ENCODE measurements around the gene NOL4L. TPM values are rescaled to one million over a fixed set of nuclear protein-coding genes. Genes with fewer than 3 reads are reported as not detected.

Gene NOL4L
- total RNA-seq, 1 experiment from 2014 or later, result 41.8 TPM

DNA sequence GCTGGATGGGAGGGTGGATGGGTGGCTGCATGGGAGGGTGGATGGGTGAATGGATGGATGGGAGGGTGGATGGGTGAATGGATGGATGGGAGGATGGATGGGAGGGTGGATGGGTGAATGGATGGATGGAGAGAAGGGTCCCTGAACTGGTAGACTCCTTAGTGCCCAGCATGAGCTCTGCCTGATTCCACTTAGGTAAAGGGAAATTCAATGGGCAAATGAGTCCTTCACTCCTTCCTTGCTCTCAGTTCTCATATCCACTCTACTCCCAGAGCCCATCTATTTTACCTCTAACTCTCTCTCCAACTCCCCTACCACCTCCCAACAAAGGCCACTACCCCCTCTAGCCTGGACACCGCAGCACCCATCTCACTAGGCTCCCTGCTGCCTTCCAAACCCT, 29.2 kb upstream of the NOL4L start:
- DNase-seq (ENCODE audit: low spot score), result no peak

DNA sequence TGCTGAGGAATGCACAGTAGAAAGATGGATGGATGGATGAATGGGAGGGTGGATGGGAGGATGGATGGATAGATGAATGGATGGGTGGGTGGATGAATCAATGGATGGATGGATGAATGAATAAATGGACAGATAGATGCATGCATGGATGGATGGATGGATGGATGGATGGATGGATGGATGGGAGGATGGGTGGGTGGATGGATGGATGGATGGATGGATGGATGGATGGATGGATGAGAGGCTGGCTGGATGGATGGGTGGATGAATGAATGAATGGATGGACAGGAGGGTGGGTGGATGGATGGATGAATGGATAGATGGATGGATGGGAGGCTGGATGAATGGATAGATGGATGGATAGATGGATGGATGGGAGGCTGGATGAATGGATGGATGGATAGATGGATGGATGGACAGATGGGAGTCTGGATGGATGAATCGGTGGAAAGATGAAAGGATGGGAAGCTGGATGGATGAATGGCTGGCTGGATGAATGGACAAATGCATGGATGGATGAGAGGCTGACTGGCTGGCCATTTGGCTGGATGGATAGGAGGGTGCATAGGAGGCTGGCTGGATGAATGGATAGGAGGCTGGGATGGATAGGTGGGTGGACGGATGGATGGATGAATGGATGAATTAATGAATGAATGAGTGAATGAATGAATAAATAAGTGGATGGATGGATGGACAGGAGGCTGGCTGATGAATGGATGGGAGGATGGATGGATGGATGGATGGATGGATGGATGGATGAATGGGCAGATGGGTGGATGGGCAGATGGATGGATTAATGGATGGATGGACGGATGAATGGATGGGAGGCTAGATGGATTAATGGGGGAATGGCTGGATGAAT, 28.3 kb upstream of the NOL4L start:
- DNase-seq (ENCODE audit: low spot score), result no peak

DNA sequence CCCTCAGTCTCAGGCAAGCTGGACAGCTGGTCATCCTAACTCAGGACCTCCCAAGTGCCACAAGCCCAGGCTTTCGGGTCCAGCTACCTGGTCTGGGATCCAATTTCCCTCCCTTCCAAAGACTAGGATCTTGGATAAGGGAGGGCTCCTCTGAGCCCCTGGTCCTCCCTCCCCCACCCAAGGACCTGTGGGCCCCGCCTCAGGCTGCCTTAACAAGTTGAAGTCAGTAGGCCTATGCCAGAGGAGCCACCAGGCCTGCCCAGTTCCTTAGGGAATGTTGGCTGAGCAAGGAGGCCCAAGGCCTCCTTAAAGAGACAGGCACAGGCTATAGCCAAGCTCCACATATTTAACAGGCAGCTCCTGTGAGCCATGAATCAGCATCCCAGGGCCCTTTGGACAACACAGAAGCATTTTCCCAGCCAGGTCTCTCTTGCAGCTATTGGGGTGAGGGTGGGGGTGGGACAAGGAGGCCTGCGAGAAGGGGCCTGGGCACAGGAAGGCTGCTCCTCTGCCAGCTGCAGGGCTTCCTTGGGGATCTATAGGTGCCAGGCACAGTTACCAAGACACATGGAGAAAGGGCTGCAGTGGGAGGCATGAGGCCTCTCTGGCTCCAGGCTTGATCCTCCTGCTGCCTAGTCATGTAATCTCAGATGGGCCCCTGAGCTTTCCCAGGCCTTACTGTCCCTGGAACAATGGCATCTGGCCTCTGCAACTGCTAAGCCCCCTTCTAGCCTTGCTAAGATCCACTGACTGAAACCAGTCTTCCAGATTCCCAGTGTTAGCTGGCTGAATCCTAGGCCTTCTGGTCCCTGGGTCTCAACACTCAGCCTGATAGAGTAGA, 27.4 kb upstream of the NOL4L start:
- no peak for DNase-seq (ENCODE audit: low spot score)

DNA sequence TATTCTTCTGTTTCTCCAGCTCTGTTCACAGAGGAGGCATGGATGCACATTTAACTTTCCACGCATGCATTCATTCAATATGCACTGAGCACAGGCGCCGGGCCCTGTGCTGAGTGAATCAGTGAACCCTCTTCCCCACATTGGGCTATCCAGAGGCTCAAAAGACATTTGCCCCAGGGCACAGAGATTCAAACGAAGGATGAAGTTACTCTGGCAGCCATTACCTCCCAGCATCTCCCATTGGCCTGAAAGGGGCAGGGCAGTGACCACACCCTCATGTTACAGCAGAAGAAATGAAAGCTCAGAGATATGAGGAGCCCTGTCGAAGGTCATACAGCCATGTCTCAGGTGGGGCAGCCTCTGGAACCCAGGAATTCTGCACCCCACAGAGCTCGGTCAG, 26.7 kb upstream of the NOL4L start:
- no peak for DNase-seq (ENCODE audit: low spot score)

DNA sequence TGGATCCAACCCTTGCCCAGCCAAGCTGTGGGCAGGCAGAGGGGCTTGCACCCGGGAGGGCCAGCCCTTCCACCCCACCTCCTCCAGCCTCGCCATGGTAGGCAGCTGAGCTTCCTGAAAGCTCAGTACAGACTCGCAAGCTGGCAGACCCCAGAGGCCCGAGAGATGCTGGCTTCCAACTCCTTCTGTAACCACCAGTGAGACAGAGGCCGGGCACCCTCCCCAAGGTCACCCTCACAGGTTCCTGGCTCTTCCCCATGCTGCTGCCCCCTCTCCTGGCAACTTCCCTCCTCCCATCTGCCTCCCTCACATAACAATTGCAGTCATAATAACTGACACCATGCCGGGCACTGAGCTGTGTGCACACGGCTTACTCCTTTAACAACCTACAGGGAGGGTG, 26.2 kb upstream of the NOL4L start:
- no peak for DNase-seq (ENCODE audit: low spot score)

DNA sequence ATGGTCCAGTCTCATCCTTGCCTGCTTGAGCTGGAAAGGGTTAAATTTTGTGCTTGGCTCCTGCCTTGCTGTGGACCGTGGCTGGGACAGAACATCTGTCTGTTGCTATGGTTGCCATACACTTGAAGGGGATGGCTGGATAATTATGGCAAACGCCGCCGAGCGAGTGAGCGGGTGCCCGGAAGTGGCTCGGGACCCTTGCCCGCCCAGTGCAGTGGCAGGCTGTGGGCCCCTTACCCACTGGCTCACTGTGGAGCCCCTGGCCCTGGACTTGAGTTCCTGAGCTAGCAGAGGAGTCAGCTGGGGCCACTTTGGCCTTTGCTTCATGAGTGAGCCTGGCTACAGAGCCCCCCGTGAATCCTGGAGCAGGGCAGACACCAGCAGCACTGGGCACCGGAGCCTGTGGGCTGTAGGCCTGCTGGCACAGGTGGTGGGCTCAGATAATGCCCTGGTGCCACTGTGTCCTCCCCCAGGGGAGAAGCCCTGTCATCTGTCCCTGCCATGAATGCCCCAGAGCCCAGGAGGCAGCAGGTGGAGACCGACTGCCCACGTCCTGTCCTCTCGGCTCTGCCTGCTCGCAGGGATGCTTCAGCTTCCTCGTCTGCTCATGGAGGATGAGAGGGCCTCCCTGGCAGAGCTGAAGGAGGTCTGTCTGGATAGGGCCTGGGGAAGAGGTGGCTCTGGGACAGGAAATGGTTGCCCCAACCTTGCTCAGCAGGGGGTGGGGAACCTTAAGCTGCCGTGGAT, 25.5 kb upstream of the NOL4L start:
- no peak for DNase-seq (ENCODE audit: low spot score)

DNA sequence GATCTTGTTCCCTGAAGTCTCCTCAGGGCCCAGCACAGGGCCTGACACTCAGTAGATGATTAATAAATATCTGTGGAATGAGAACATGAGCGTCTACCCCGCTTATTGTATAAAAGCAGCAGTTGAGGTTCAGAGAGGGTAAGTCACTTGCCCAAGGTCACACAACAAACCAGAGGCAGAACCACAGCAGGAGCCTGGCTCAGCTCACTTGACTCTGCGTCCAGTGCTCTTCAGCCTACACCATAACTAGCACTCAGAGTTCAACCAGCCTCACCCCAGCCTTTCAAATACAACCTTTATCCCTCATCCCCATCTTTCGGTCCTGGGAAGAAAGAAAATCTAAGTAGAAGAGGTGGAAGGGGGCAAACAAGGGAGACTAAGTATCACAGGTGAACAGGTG, 24.9 kb upstream of the NOL4L start:
- no peak for DNase-seq (ENCODE audit: low spot score)

DNA sequence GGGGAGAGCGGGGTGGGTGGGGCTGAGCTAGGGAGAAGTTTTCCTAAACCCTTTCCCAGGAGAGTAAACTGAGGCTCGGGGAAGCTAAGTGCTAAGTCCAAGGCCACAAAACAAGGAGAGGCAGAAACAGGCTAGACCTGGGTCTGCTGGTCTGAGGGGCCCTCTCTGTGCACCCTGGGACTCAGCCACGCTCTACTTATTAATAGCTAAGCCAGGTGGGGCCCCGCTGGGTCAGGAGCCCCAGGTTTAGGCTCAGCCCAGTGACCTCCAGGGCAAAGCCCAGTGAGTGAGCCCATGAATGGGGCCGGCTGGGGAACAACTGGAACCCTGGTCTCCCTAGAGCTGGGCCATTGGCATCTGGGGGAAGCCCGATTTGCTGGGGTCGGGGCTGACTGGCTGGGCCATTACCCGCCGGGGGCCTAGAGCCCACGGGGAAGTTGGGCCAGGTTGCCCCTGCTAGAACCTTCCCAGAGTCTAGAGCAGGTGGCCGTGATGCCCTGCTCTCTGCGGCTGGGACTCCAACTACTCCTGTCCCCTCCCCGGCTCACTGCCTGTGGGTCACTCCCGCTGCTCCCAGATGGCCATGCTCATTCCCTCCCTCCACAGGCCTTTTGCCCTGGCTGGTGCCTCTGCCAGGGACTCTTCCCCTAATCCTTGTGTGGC, 24.1 kb upstream of the NOL4L start:
- no peak for DNase-seq (ENCODE audit: low spot score)

DNA sequence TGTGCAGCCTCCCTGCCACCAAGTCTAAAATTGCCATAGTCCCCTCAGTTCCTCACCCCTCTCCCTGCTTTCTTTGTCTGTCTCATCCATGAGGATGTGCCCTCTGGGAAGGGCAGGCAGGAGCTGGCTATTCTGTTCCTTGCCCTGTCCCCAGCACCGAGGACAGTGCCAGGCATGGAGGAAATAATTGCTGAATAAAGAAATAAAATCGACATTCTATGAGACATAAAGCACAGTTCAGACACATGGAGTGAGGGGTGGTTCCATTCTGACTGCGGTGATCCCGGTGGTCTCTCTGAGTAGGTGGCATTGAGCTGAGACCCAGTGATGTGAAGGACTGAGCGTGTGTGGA, 23.5 kb upstream of the NOL4L start:
- DNase-seq (ENCODE audit: low spot score), result no peak

DNA sequence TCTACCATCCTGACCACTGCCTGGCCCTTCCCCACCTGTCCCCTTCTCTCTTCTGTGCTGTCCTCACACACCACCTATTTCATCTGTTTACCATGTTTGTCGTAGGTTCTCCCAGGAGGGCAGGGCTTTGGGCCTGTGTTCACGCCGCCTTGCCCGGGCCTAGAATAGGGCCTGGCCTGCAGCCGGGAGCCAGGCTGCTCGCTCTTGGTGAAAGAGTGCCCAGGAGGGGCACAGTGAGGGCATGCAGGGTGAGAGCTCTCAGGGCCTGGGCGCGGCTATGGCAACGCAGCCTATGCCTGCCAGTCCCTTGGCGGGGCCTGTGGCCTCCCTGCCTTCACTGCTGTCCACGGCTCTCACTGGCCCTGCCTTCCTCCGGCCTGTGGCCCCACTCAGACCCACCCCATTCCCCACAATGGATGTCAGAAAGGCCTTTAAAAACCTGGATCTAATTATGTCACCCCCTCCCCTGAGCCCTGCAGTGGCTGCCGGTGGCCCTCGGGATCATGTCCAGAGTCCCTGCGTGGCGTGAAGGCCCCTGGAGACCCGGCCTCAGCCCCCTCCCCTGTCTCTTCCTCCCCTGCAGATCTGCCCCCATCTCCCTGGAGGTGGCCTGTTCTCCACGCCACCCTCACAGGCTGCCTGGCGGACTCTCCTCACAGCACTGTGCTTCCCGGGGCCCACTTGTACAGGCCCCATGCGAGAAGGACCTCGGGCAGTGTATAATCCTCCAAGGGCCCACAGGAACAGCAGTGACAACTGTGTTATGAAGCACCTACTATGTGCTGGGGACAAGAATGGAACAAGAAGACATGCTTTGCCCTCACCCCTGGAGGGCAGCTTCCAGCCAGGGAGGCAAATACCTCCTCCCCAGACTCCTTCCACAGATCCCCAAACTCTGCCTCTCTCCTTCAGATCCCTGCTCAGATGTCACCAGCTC, 22.9 kb upstream of the NOL4L start:
- DNase-seq (ENCODE audit: low spot score), result no peak

DNA sequence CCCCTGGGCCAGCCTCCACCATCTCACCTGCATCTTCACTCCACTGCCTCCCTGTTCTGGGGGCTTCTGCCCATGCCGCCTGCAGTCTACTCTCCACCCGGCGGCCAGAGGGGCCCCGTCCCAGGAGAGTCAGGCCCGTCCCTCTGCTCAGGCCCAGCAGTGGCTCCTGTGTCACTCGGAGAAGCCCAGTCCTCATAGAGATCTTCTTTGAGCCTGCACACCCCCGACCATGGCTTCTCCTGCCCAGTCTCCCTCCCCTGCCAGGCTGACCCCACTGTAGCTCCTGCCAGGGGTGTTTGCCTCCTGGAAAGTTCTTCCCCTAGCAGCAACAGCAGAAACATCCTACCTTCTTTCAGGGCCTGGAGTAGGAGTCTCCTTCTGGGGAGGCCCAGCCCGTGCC, 22.2 kb upstream of the NOL4L start:
- no peak for DNase-seq (ENCODE audit: low spot score)

DNA sequence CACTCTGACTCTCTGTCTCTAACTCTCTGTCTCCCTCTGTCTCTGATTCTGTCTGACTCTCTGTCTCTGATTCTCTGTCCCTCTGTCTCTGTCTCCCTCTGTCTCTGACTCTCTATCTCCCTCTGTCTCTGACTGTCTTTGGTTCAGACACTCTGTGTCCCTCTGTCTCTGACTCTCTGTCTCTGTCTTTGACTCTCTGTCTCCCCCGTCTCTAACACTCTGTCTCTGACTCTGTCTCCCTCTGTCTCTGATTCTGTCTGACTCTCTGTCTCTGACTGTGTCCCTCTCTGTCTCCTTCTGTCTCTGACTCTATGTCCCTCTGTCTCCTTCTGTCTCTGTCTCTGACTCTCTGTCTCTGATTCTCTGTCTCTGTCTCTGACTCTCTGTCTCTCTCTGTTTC, 21.7 kb upstream of the NOL4L start:
- DNase-seq (ENCODE audit: low spot score), result no peak

DNA sequence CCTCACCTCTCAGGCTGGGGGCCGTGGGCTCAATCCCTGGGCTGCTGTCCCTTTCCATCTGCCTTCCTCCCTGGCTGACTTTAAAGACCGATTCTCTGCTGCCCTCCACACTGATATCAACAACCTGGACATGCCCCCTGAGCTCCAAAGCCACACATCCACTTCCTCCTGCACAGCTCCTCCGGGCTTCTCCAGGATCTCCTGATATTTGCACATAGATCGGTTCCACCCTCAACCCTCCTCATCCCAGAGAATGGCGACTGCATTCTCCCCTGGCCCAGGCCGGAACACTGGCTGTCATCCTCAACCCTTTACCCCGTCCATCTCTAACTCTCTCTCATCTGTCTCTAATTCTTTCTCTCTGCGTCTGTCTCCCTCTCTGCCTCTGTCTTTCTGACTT, 21.0 kb upstream of the NOL4L start:
- DNase-seq (ENCODE audit: low spot score), result no peak

DNA sequence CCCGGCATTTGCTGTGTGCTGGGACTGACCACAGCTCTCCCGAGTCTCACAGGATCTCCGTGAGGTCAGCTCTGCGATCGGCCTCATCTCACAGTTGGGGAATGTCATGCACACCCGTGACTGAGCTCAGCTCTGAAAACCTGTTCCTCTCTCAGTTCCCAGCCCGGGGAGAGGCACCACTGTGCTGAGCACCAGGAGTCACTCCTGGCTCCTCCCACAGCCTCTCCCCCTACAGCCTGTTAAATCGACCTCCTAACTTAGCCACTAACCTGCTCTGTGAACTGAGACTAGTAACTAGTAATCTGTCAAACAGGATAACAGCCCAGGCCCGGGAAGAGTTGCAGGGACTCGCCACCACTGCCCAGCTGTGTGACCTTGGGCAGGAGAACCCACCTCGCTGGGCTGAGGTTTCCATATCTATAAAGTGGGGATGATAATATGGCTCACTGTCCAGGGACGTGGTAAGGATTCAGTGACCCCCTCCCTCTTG, 20.1 kb upstream of the NOL4L start:
- DNase-seq (ENCODE audit: low spot score), result no peak

DNA sequence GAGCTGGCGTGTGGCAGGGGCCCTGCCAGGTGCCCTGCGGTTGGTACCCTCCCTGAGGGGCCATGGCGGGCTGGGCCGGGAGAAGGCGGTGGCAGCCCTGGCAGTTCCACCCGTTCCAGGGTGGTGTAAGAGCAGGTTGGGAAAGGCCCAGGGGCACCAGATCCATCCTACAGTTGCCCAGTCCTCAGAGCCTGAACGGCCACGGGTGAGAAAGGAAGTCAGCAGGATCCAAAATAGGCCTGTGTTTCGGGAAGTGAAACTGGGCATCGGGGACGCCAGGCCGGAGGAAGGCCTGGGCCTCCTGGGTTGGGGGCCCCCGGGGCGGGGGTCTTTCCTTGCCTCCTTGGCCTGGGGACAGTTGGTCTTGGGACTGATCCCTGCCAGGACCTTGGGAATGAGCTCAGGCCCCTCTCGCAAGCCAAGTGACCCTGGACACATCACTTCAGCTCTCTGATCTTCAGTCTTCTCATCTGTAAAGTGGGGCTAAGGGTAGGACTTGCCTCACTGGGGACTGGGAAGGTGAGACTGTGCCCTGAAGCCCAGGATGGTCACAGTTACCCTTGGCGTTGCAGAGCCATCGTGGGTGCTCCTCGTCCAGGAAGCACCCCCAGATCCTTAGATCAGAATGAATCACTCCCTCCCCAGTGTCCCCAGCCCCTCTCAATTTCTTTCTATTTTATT, 18.1 kb upstream of the NOL4L start:
- no peak for DNase-seq (ENCODE audit: low spot score)

DNA sequence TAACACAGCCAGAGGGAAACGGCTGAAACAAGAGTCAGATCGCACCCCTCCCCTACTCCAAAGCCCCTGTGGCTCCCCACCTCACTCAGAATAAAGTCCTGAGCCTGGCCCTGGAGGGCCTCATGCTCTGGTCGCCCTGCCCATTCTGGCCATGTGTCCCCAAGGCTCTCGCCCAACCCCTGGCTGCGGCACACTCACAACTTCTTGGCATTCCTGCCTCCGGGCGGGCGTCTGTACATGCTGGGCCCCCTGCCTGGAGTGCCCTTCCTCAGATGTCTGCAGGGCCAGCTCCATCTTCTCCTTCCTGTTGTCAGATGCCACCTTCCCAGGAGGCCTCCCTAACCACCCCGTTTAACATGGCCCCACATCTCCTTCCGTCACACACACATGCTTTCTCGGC, 17.1 kb upstream of the NOL4L start:
- DNase-seq (ENCODE audit: low spot score), result no peak

DNA sequence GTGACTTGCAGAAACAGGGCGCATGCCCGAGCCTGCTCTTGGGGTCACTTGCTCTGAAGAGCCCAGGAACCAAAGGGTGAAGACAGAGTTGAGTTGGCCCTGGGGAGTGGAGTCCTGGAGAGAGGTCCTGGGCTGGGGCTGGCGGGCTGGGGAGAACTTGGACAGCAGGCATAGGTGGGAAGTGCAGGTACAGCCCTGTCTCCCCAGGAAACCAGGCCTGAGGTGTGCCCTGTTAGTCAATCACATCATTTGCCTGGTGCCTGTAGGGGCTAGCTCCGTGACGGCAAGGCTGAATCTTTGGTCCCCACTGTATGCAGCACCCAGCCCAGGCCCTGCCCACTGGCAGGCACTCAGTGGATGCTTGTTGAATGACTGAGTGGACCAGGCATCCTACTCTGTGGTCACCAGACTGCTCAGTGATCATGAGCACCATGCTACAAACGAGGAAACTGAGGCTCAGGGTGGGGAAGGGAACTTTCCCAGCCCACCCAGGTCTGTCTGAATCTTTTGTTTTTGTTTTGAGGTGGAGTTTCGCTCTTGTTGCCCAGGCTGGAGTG, 15.6 kb upstream of the NOL4L start:
- no peak for DNase-seq (ENCODE audit: low spot score)

DNA sequence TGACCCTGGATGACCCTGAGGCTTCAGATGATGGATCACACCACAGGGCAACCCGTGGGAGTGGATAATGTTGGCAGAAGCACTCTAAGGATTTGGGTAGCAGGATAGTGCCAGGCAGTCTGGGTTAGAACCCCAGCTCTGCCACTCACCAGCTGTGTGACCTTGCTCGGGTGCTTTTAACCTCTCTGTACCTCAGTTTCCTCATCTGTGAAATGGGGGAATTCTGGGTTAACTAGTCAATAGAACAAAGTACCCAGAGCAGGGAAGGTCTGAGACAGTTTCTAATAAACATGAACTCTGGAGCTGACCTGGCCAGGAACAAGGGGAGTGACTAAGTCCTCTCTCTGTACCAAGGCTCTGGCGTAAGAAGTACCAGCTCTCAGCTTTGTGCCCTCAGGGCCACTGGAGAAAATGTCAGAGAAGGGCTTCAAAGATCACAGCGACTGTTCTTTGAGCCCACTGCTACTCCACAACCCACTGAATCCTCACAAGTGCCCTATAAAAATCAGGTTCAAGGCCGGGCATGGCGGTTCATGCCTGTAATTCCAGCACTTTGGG, 14.7 kb upstream of the NOL4L start:
- DNase-seq (ENCODE audit: low spot score), result no peak

DNA sequence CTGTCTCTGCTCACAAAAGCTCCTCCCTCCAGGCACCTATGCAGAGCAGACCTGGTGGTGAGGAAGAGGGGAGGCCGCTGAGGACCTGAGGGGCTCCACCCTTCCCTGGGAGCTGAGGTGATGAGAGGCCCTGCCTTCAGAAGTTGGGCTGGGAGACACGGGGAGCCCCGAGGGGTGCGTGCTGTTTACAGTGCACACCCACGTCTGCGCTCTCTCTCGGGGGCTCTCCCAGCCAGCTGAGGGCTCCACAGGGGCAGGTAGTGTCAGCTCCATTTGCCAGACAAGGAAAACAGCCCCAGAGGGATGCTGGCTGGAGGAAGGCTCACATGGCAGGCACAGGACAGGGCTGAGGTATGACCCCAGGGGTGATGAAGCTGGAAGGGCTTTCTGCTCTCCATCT, 13.5 kb upstream of the NOL4L start:
- no peak for DNase-seq (ENCODE audit: low spot score)
